Thymus (tissue), 11 donors: ENCODE results near the gene EPHB2. TPM values are rescaled to one million over a fixed set of nuclear protein-coding genes. Genes with fewer than 3 reads are reported as not detected.

Source experiments
- DNase-seq, 9 donors: peaks; one replicate each; pipeline ENCODE4 v3.0.0-alpha.2; 2013; ENCODE audit warnings: low spot score in 9 of 9, low read depth in 6 of 9, missing footprints in 1 of 9
- H3K27ac ChIP-seq, 2 donors: one replicate each; pipeline ENCODE4 v1.5.1; 2013; ENCODE audit warnings: control low read depth in 1 of 2, low read depth in 1 of 2, low read length in 1 of 2, mild to moderate bottlenecking in 1 of 2, moderate library complexity in 1 of 2
- H3K27me3 ChIP-seq, 2 donors: one replicate each; pipeline ENCODE4 v1.5.1; 2013; ENCODE audit warnings: low read length in 1 of 2; ENCODE audit not compliant: control insufficient read depth in 2 of 2, insufficient read depth in 1 of 2
- H3K36me3 ChIP-seq, 2 donors: one replicate each; pipeline ENCODE4 v1.5.1; 2013; ENCODE audit warnings: low read length in 1 of 2, mild to moderate bottlenecking in 1 of 2, moderate library complexity in 1 of 2; ENCODE audit not compliant: control insufficient read depth in 2 of 2, insufficient read depth in 2 of 2
- H3K4me1 ChIP-seq, 2 donors: one replicate each; pipeline ENCODE4 v1.5.1; 2013; ENCODE audit warnings: low read length in 2 of 2; ENCODE audit not compliant: control insufficient read depth in 2 of 2, insufficient read depth in 2 of 2
- H3K4me3 ChIP-seq, 2 donors: one replicate each; pipeline ENCODE4 v1.5.1; 2013; ENCODE audit warnings: low read length in 2 of 2, control low read depth in 1 of 2, mild to moderate bottlenecking in 1 of 2
- H3K9me3 ChIP-seq, 2 donors: one replicate each; pipeline ENCODE4 v1.5.1; 2013; ENCODE audit warnings: low read length in 1 of 2, mild to moderate bottlenecking in 1 of 2; ENCODE audit not compliant: control insufficient read depth in 2 of 2, insufficient read depth in 1 of 2
- WGBS: extraction: QIAGEN DNeasy Blood & Tissue Kit; methylation state at CpG from one replicate; pipeline ENCODE4 v1.1.7; 2013; 5-methylcytosine and 5-hydroxymethylcytosine counted together
- polyA plus RNA-seq: library from polyadenylated mRNA; stranded (reverse); fragments of 200-250 nt; gene quantifications from one replicate; pipeline ENCODE4 v1.2.3, GENCODE V29; 2013
- total RNA-seq: library from RNA; stranded (reverse); fragments of 120-200 nt; gene quantifications from one replicate; pipeline ENCODE4 v1.2.4, GENCODE V29; 2013
- donor health status: healthy.

The EPHB2 gene
- total and polyA plus RNA-seq, 2 donors, result 1.6 to 2.6 TPM

- Histone ChIP-seq H3K27ac (no peak overlapping the region), H3K9me3 (no peaks in the 10 kb centered on the region), H3K36me3 (no peaks in the 10 kb centered on the region), H3K27me3 (no peaks in the 10 kb centered on the region), H3K4me3 (no peak overlapping the region), H3K4me1 (no peaks in the 10 kb centered on the region)
- 92% methylated on average over 11 of the region's 11 CpGs for WGBS
- no peak for DNase-seq
Observed at GRCh38 chr1:22883406-22883805, 172.8 kb downstream of the EPHB2 start.

GRCh38 chr1:22884806-22885530, 174.3 kb downstream of the EPHB2 start:
- Histone ChIP-seq H3K9me3 (no peaks in the 10 kb centered on the region), H3K36me3 (no peaks in the 10 kb centered on the region), H3K4me1 (no peaks in the 10 kb centered on the region), H3K4me3 (no peak overlapping the region), H3K27ac (no peak overlapping the region), H3K27me3 (no peaks in the 10 kb centered on the region)
- 34% methylated on average over 16 of the region's 16 CpGs for WGBS
- no peak for DNase-seq

GRCh38 chr1:22886211-22886610, 175.6 kb downstream of the EPHB2 start:
- 85% methylated on average over 6 of the region's 6 CpGs for WGBS
- no peak overlapping the region for H3K4me3 ChIP-seq
- H3K27ac ChIP-seq, result no peak overlapping the region
- H3K27me3 ChIP-seq, result no peaks in the 10 kb centered on the region
- H3K9me3 ChIP-seq, result no peaks in the 10 kb centered on the region
- no peaks in the 10 kb centered on the region for H3K36me3 ChIP-seq
- DNase-seq, result no peak
- no peaks in the 10 kb centered on the region for H3K4me1 ChIP-seq

GRCh38 chr1:22887491-22887890, 176.9 kb downstream of the EPHB2 start:
- Histone ChIP-seq H3K27ac (no peak overlapping the region), H3K27me3 (no peaks in the 10 kb centered on the region), H3K4me3 (no peak overlapping the region), H3K4me1 (no peaks in the 10 kb centered on the region), H3K36me3 (no peaks in the 10 kb centered on the region), H3K9me3 (no peaks in the 10 kb centered on the region)
- WGBS, result 88% methylated on average over 7 of the region's 7 CpGs
- no peak for DNase-seq

- no peak for DNase-seq
- Histone ChIP-seq H3K4me3 (no peak overlapping the region), H3K36me3 (no peaks in the 10 kb centered on the region), H3K27ac (no peak overlapping the region), H3K27me3 (no peaks in the 10 kb centered on the region), H3K9me3 (no peaks in the 10 kb centered on the region), H3K4me1 (no peaks in the 10 kb centered on the region)
- WGBS, result 88% methylated on average over 8 of the region's 8 CpGs
Observed at GRCh38 chr1:22888320-22889075, 177.9 kb downstream of the EPHB2 start.

- H3K36me3 ChIP-seq, result no peaks in the 10 kb centered on the region
- no peak overlapping the region for H3K4me3 ChIP-seq
- 82% methylated on average over 3 of the region's 3 CpGs for WGBS
- H3K27ac ChIP-seq, result no peak overlapping the region
- DNase-seq, result peak in 1 of 9 donors; percentile 8
- H3K9me3 ChIP-seq, result no peaks in the 10 kb centered on the region
- H3K4me1 ChIP-seq, result no peaks in the 10 kb centered on the region
- no peaks in the 10 kb centered on the region for H3K27me3 ChIP-seq
Observed at GRCh38 chr1:22889213-22889827, 178.7 kb downstream of the EPHB2 start.

- Histone ChIP-seq H3K9me3 (no peaks in the 10 kb centered on the region), H3K27me3 (no peaks in the 10 kb centered on the region), H3K4me3 (no peak overlapping the region), H3K36me3 (no peaks in the 10 kb centered on the region), H3K27ac (no peak overlapping the region), H3K4me1 (no peaks in the 10 kb centered on the region)
- no peak for DNase-seq
- WGBS, result 98% methylated on average over 13 of the region's 13 CpGs
Observed at GRCh38 chr1:22892789-22893188, 182.2 kb downstream of the EPHB2 start.

GRCh38 chr1:22893292-22893691, 182.7 kb downstream of the EPHB2 start:
- Histone ChIP-seq H3K27ac (no peak overlapping the region), H3K9me3 (no peaks in the 10 kb centered on the region), H3K4me1 (no peaks in the 10 kb centered on the region), H3K4me3 (no peak overlapping the region), H3K27me3 (no peaks in the 10 kb centered on the region), H3K36me3 (no peaks in the 10 kb centered on the region)
- 78% methylated on average over 3 of the region's 3 CpGs for WGBS
- no peak for DNase-seq

- H3K9me3 ChIP-seq, result no peaks in the 10 kb centered on the region
- H3K36me3 ChIP-seq, result no peaks in the 10 kb centered on the region
- WGBS, result 89% methylated on average over 9 of the region's 9 CpGs
- DNase-seq, result no peak
- no peaks in the 10 kb centered on the region for H3K4me1 ChIP-seq
- H3K4me3 ChIP-seq, result no peak overlapping the region
- no peaks in the 10 kb centered on the region for H3K27me3 ChIP-seq
- no peak overlapping the region for H3K27ac ChIP-seq
Observed at GRCh38 chr1:22895357-22895756, 184.7 kb downstream of the EPHB2 start.
